SK-N-SH treated with all-trans-retinoic acid at 6 μM for 48 hours (cell line): ENCODE results near the gene NEK10.

Source experiments
- ATAC-seq: fragments of 200-7000 bp; cut with Tn5 transposase; 3 replicates; pipeline ENCODE4 v1.9.1; 2020; ENCODE audit warnings: mild to moderate bottlenecking, moderate library complexity
- ARNTL ChIP-seq: fragments of 450-650 bp; formaldehyde crosslinking; IDR thresholded peaks from 2 replicates; pipeline ENCODE4 v1.5.0; 2020; ENCODE audit warnings: low read depth, mild to moderate bottlenecking, moderate library complexity, borderline replicate concordance
- BACH2 ChIP-seq: fragments of 250-450 bp; sonication (Bioruptor Pico); IDR thresholded peaks from 2 replicates; pipeline ENCODE4 v1.9.0; 2021; ENCODE audit warnings: mild to moderate bottlenecking, borderline replicate concordance
- CREB5 ChIP-seq: fragments of 250-450 bp; sonication (Bioruptor Pico); IDR thresholded peaks from 2 replicates; pipeline ENCODE4 v1.5.1; 2020; ENCODE audit warnings: low read depth, mild to moderate bottlenecking, moderate library complexity
- CSDC2 ChIP-seq: fragments of 250-450 bp; sonication (Bioruptor Pico); IDR thresholded peaks from 2 replicates; pipeline ENCODE4 v1.5.0; 2020; ENCODE audit warnings: mild to moderate bottlenecking, moderate library complexity
- CSRNP3 ChIP-seq: fragments of 250-450 bp; sonication (Bioruptor Pico); IDR thresholded peaks from 2 replicates; pipeline ENCODE4 v1.5.1; 2021; ENCODE audit warnings: mild to moderate bottlenecking, moderate library complexity
- ESRRG ChIP-seq: fragments of 250-450 bp; sonication (Bioruptor Pico); IDR thresholded peaks from 2 replicates; pipeline ENCODE4 v1.6.1; 2021; ENCODE audit warnings: mild to moderate bottlenecking
- GLIS3 ChIP-seq: fragments of 250-450 bp; sonication (Bioruptor Pico); IDR thresholded peaks from 2 replicates; pipeline ENCODE4 v1.5.0; 2020; ENCODE audit warnings: mild to moderate bottlenecking, moderate library complexity
- ISL1 ChIP-seq: fragments of 250-450 bp; sonication (Bioruptor Pico); IDR thresholded peaks from 2 replicates; pipeline ENCODE4 v2.1.2; 2022; ENCODE audit warnings: mild to moderate bottlenecking, moderate library complexity
- OSR1 ChIP-seq: fragments of 250-450 bp; sonication (Bioruptor Pico); IDR thresholded peaks from 2 replicates; pipeline ENCODE4 v1.8.0; 2022; ENCODE audit warnings: moderate library complexity, mild to moderate bottlenecking, inconsistent platforms
- PATZ1 ChIP-seq: fragments of 250-450 bp; sonication (Bioruptor Pico); IDR thresholded peaks from 2 replicates; pipeline ENCODE4 v1.8.0; 2020; ENCODE audit warnings: mild to moderate bottlenecking, moderate library complexity, borderline replicate concordance
- POU6F1 ChIP-seq: fragments of 250-450 bp; sonication (Bioruptor Pico); IDR thresholded peaks from 2 replicates; pipeline ENCODE4 v1.8.0; 2021; ENCODE audit warnings: low read depth, mild to moderate bottlenecking, moderate library complexity, borderline replicate concordance
- PPARA ChIP-seq: fragments of 250-450 bp; sonication (Bioruptor Pico); IDR thresholded peaks from 2 replicates; pipeline ENCODE4 v1.5.0; 2020; ENCODE audit warnings: mild to moderate bottlenecking, borderline replicate concordance
- RARB ChIP-seq: fragments of 250-450 bp; sonication (Bioruptor Pico); IDR thresholded peaks from 2 replicates; pipeline ENCODE4 v1.8.0; 2021; ENCODE audit warnings: mild to moderate bottlenecking, moderate library complexity
- SNAI2 ChIP-seq: fragments of 250-450 bp; sonication (Bioruptor Pico); IDR thresholded peaks from 2 replicates; pipeline ENCODE4 v1.5.0; 2020; ENCODE audit warnings: mild to moderate bottlenecking, moderate library complexity
- TCF4 ChIP-seq: fragments of 250-450 bp; sonication (Bioruptor Pico); IDR thresholded peaks from 2 replicates; pipeline ENCODE4 v1.8.0; 2021; ENCODE audit warnings: mild to moderate bottlenecking, moderate library complexity, borderline replicate concordance
- TOX ChIP-seq: fragments of 250-450 bp; sonication (Bioruptor Pico); IDR thresholded peaks from 2 replicates; pipeline ENCODE4 v1.8.0; 2021; ENCODE audit warnings: mild to moderate bottlenecking, moderate library complexity, borderline replicate concordance
- TSHZ2 ChIP-seq: fragments of 250-450 bp; sonication (Bioruptor Pico); IDR thresholded peaks from 2 replicates; pipeline ENCODE4 v1.5.0; 2020; ENCODE audit warnings: mild to moderate bottlenecking, moderate library complexity
- ZFP3 ChIP-seq: fragments of 250-450 bp; sonication (Bioruptor Pico); IDR thresholded peaks from 2 replicates; pipeline ENCODE4 v1.5.0; 2020; ENCODE audit warnings: mild to moderate bottlenecking, moderate library complexity
- ZFP30 ChIP-seq: fragments of 450-650 bp; formaldehyde crosslinking; IDR thresholded peaks from 2 replicates; pipeline ENCODE4 v1.5.0; 2022; ENCODE audit warnings: mild to moderate bottlenecking, moderate library complexity
- ZNF565 ChIP-seq: fragments of 450-650 bp; formaldehyde crosslinking; conservative IDR thresholded peaks from 2 replicates; pipeline ENCODE4 v1.5.0; 2020; ENCODE audit warnings: low read depth, mild to moderate bottlenecking, moderate library complexity
- ZNF70 ChIP-seq: fragments of 450-650 bp; formaldehyde crosslinking; IDR thresholded peaks from 2 replicates; pipeline ENCODE4 v1.5.0; 2020; ENCODE audit warnings: mild to moderate bottlenecking, moderate library complexity

Gene NEK10

GRCh38 chr3:27368831-27369607 lies at the start of gene NEK10:
Gene NEK10 (minus strand): TSS chr3:27369383. CDS start chr3:27352882, 16,501 bp downstream.
- ATAC-seq: peak; percentile 100
- TF ChIP-seq ZFP3 (no peak), TOX (no peak), RARB (CRISPR knock-in tag) (no peak), POU6F1 (CRISPR knock-in tag) (no peak), PPARA (CRISPR knock-in tag) (no peak), BACH2 (CRISPR knock-in tag) (no peak), TCF4 (CRISPR knock-in tag) (no peak), SNAI2 (CRISPR knock-in tag) (no peak), ZNF70 (CRISPR knock-in tag) (no peak), TSHZ2 (CRISPR knock-in tag) (no peak), ZNF565 (CRISPR knock-in tag) (no peak), GLIS3 (CRISPR knock-in tag) (no peak), OSR1 (CRISPR knock-in tag) (no peak), CREB5 (CRISPR knock-in tag) (no peak), ARNTL (no peak), CSRNP3 (no peak), ZFP30 (CRISPR knock-in tag) (no peak), ESRRG (CRISPR knock-in tag) (no peak)

- no peak for ATAC-seq
- TF ChIP-seq ZNF70 (CRISPR knock-in tag): no peak
- no peak for TF ChIP-seq OSR1 (CRISPR knock-in tag)
- TF ChIP-seq POU6F1 (CRISPR knock-in tag): no peak
- TF ChIP-seq ISL1 (CRISPR knock-in tag): no peak
- TF ChIP-seq CREB5 (CRISPR knock-in tag): no peak
- TF ChIP-seq BACH2 (CRISPR knock-in tag): no peak
- no peak for TF ChIP-seq GLIS3 (CRISPR knock-in tag)
- TF ChIP-seq ZNF565 (CRISPR knock-in tag): no peak
- TF ChIP-seq CSDC2 (CRISPR knock-in tag): no peak
- TF ChIP-seq PATZ1 (CRISPR knock-in tag): no peak
- no peak for TF ChIP-seq TSHZ2 (CRISPR knock-in tag)
- TF ChIP-seq CSRNP3: no peak
- TF ChIP-seq TCF4 (CRISPR knock-in tag): no peak
- no peak for TF ChIP-seq SNAI2 (CRISPR knock-in tag)
Observed at GRCh38 chr3:27415202-27415601, 46.0 kb upstream of the NEK10 start.
